HG03354 (cell line): Measurements from ENCODE around the gene DLD.
A peak's percentile ranks its signal among the peaks of the same experiment; 100 is the strongest.
"Not testable (repeated sequence)": the region's sequence is repeated elsewhere in the genome, so short reads cannot be mapped to it uniquely, and the experiment has no call there.

Source experiments
- ATAC-seq: cut with Tn5 transposase; IDR thresholded peaks from one replicate; pipeline ENCODE4 v1.9.1; 2021; ENCODE audit warnings: mild to moderate bottlenecking; ENCODE audit not compliant: unreplicated experiment, poor library complexity, severe bottlenecking

Gene DLD

GRCh38 chr7:107911981-107912380, 21.0 kb downstream of the DLD start:
- ATAC-seq = no peak

DNA sequence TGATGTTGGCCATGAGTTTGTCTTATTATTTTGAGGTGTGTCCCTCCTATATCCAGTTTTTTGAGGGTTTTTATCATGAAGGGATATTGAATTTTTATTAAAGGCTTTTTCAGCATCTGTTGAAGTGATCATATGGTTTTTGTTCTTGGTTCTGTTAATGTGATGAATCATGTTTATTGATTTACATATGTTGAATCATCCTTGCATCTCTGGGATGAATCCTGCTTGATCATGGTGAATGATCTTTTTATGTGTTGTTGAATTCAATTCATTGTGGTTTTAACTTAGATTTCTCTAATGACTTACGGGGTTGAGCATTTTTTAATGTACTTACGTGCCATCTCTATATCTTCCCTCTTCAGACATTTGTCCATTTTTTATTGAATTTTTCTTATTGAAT, 22.9 kb downstream of the DLD start:
- ATAC-seq = no peak

DNA sequence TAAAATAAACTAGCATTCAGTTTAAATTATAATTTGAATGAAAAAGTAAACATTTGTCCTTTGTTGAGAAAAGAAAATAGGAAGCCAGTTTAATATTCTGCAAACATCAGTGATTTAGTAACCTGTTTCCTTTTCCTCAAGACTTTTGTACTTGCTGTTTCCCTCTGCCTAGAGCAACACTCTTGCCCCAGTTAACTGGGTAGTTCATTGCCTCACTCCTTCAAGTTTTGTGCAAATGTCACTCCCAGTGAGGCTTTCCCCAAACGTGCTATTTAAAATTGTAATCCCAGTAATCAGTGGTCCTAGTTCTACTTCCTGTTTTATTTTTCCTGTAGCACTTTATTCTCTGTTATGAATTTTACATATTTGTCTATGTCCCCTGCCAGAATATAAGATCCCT, 23.8 kb downstream of the DLD start:
- ATAC-seq = no peak

DNA sequence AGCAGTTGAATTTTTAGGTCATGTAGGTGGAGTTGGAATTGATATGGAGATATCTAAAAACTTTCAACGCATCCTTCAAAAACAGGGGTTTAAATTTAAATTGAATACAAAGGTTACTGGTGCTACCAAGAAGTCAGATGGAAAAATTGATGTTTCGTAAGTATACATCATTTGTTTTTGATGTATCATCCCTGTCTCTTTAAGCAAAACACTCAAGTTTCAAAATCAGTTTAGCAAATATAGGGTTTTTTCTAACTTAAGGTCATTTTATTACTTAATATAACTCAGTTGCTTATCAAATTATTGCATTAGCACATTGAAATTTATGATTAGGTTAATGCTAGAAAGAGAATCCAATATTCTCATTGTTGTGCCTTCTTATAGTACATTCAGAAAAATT, 24.6 kb downstream of the DLD start:
- no peak for ATAC-seq

DNA sequence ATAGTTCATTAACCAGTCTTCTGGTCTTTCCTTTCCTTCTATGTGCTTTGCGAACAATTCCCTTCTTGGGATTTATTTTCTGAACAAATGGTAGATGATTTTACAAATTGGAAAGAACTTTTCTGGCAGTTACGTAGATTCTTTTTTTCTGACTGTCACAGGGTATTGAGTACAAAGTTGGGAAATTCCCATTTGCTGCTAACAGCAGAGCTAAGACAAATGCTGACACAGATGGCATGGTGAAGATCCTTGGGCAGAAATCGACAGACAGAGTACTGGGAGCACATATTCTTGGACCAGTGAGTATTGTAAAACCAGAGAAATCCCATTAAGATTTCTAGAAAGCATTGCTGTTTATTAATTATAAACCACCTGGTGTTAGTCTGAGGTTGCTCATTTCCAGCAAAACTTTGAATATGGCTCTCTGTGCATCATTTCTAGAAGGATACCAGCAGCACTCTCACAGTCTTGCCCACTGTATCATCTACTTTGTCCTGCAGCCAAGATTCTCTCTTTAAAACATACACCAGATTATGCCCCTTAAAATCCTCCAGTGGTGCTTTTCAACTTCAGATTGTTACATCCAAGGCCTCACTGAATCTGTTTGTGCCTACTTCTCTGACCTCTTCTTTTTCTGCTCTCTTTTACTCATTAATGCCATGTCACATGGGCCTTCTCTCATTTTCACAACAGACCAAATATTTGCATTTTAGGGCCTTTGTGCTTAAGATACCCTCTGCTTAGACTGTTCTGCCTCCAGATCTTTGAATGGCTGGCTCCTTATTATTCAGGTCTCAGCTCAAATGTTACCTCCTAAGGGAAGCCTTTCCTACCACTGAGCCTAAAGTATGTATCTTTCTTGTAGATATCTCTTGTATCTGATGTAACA, 27.0 kb downstream of the DLD start:
- peak; percentile 96 for ATAC-seq

DNA sequence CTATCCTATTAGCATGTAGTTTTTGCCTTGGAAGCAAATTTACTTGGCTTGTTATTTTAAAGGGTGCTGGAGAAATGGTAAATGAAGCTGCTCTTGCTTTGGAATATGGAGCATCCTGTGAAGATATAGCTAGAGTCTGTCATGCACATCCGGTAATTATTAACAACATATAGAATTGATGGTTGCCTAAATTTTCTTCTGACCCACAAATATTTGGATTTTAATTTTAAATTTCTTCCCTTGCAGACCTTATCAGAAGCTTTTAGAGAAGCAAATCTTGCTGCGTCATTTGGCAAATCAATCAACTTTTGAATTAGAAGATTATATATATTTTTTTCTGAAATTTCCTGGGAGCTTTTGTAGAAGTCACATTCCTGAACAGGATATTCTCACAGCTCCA, 28.0 kb downstream of the DLD start:
- ATAC-seq = no peak

DNA sequence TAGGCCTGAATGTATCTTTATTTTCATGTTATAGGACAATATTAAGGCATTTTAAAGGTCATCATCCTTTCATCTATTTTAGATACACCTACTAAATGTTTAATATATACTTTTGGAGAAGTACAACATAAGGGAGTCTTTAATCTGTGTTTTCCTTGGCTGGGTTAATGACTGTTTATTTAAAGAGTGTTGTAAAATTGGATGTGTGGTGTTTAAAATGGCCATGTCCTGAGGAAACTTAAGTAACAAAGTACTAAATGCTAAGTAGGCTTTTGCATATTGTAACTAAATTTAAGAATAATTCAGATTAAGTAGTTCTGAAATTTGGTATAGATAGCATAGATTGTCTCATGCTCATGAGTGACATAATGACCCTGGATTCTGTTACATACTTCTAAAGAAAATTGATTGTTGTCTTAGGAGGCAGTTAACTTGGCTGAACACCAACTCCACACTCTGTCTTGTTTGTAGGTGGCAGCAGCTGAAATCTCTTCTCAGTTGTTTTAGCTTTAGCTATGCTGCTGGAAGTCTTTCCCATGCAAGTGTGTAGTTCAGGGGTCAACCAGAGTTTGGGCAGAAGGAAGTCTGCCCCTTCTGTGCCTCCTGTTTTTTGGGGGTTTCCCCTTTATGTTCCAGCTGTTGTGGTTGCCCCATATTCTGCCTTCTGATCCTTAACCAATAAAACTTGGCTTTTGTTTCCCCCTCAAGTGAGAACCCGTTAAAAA, 29.2 kb downstream of the DLD start:
- ATAC-seq = no peak

GRCh38 chr7:107921826-107922225, 30.8 kb downstream of the DLD start:
- not testable (repeated sequence) for ATAC-seq

GRCh38 chr7:107922886-107923285, 31.9 kb downstream of the DLD start:
- ATAC-seq = no peak

GRCh38 chr7:107924841-107925504, 34.0 kb downstream of the DLD start:
- peak; percentile 95 for ATAC-seq

DNA sequence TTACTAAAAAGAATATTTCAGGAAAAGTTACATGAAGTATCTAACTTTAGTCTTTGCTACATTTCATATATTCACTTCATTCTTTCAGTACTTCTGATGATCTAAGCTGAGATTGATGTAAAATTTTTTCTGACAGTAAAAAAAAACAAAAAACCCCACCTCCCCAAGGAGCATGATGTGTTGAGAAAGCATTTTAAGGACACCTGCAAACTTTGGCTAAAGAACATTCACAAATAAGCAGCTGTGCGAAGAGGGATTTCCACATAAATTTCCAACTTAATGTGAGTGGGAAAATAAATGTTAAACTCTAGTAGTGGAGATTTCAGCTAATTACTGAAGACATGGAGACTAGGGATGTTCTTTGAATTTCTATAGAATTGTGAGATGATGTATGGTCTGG, 35.5 kb downstream of the DLD start:
- ATAC-seq = no peak

- no peak for ATAC-seq
Observed at GRCh38 chr7:107931740-107932515, 40.9 kb downstream of the DLD start.

DNA sequence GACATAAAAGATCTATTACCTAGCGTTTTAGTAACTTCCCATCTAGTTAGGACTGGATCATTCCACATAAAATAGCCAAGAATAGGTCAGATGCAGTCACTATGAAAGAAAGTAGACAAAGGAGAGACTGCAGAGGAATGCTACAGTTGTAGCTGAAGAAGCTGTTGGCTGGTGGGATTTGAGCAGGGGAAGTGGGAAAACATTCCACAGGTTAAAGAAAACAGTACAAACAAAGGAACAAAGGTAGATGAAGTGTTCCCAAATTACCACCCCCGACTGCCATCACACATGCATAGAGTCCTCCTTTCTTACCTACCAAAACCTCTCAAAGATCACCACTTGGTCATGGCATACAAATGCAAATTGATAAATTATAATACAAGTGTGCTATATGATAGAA, 41.8 kb downstream of the DLD start:
- ATAC-seq = no peak

GRCh38 chr7:107933386-107934013, 42.5 kb downstream of the DLD start:
- no peak for ATAC-seq

- ATAC-seq = no peak
Observed at GRCh38 chr7:107934991-107935770, 44.2 kb downstream of the DLD start.

DNA sequence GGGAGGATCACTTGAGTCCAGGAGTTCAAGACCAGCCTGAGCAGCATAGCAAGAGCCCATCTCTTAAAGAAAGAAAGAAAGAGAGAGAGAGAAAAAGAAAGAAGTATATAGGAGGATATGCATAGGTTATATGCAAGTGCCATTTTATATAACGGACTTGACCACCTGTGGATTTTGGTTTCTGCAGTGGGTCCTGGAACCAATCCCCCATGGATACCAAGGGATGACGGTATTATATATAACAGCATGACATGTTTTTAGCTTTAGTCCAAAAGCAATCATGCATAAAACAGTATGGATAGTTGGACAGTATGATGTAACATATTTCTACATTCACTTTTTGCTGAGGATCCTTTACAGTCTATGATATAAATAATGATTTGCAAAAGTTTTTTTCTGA, 45.3 kb downstream of the DLD start:
- ATAC-seq = no peak

DNA sequence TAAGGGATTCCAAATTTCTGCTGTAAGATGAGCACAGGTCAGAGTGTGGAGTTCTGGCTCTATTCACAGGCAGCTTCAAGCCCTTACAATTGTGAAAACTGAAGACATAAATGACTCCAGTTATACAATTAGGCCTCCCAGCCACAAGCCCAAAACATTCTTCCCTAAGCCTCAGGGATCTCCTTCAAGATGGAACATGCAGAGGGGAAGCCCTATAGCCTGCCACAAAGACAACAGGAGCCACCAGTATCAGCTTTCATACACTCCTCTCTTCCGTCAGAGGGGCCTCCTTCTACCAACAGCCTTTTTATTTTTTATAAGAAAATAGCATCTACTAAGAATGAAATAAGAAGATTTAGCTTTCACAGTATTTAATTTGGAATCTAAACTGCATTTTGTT, 46.5 kb downstream of the DLD start:
- ATAC-seq = no peak

DNA sequence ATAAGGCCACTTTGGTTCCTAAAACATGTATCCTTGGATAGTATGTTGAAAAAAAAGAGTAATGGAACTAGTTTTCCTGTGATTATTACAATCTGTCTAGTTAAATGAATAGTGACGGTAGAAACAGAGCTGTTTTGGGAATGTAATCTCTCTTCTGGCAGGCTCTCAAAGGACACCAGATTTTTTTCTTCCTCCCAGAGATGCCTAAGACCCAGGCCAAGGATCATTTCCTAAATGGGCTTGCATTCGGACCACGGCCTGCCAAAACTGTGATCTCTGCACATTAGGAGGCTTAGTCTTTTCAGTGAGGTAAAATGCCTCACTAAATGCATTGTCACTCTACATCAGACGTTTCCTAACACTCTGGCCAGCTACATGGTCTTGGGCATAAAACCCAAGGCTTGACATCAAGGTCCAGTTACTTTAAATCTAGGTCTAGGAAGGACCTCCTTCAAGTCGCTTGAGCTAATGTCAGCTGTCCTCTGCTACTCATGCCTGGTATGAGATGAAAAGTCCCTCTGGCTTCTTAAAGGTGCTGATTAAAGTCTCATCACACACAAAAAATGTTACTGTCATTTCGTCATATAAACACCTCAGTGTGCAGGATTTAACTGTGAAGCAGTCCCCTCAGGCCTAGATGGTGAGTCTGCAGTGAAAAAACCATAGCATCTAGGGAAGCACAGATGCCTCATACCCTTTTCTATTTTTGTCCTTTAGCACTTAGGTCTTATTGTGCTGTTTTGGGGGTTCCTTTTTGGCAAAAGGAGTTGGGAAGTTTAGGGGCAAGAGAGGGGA, 47.7 kb downstream of the DLD start:
- no peak for ATAC-seq
